HG02943 (cell line): Measurements from ENCODE around the gene PDE9A.

Source experiments
- ATAC-seq: cut with Tn5 transposase; IDR thresholded peaks from one replicate; pipeline ENCODE4 v1.9.1; 2021; ENCODE audit warnings: mild to moderate bottlenecking, low read depth, moderate library complexity; ENCODE audit not compliant: unreplicated experiment

Gene PDE9A

GRCh38 chr21:42641311-42642218, 11.9 kb upstream of the PDE9A start:
- no peak for ATAC-seq

- no peak for ATAC-seq
These were observed 11.1 kb upstream of the PDE9A start for GRCh38 chr21:42642219-42642745.

GRCh38 chr21:42644223-42645208, 8.9 kb upstream of the PDE9A start:
- no peak for ATAC-seq

- ATAC-seq: no peak
These were observed 8.0 kb upstream of the PDE9A start for GRCh38 chr21:42645211-42646075.

GRCh38 chr21:42646076-42646825, 7.2 kb upstream of the PDE9A start:
- no peak for ATAC-seq

GRCh38 chr21:42646836-42647235, 6.6 kb upstream of the PDE9A start:
- no peak for ATAC-seq

GRCh38 chr21:42648606-42649005, 4.8 kb upstream of the PDE9A start:
- ATAC-seq: no peak

GRCh38 chr21:42649122-42650032, 4.0 kb upstream of the PDE9A start:
- no peak for ATAC-seq

GRCh38 chr21:42650033-42650370, 3.4 kb upstream of the PDE9A start:
- ATAC-seq: no peak

GRCh38 chr21:42650441-42651421, 2.7 kb upstream of the PDE9A start:
- ATAC-seq: no peak

- ATAC-seq: no peak
These were observed 1.7 kb upstream of the PDE9A start for GRCh38 chr21:42651515-42652401.

- ATAC-seq: no peak
These were observed 742 bp upstream of the PDE9A start for GRCh38 chr21:42652527-42653230.

GRCh38 chr21:42654179-42654912, 925 bp downstream of the PDE9A start:
- ATAC-seq: no peak

- no peak for ATAC-seq
These were observed 1.7 kb downstream of the PDE9A start for GRCh38 chr21:42654913-42655795.
